ENCODE data around the gene SSBP3.
"Not testable (repeated sequence)": the region's sequence is repeated elsewhere in the genome, so short reads cannot be mapped to it uniquely, and the experiment has no call there.

The SSBP3 gene

DNA sequence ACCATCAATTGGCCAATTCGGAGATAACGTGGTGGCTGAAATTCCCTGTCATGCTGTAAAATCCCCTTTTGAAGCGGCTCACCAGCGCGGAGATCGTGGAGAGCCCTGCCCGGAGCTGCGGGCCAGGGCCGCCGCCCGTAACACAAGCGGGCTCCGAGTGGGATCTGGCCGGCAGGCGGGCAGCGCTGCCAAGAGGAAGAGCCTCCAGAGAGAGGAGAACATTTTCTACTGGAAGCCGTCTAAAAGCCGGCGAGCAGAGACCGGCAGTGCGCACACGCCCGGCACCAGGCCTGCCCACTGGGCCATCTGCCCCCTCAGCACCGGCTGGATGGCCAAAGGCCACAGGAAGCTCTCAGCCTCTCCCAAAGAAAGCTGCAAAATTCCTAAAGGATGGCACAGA, 15.5 kb downstream of the SSBP3 start:
- TF ChIP-seq, protein P1, sequence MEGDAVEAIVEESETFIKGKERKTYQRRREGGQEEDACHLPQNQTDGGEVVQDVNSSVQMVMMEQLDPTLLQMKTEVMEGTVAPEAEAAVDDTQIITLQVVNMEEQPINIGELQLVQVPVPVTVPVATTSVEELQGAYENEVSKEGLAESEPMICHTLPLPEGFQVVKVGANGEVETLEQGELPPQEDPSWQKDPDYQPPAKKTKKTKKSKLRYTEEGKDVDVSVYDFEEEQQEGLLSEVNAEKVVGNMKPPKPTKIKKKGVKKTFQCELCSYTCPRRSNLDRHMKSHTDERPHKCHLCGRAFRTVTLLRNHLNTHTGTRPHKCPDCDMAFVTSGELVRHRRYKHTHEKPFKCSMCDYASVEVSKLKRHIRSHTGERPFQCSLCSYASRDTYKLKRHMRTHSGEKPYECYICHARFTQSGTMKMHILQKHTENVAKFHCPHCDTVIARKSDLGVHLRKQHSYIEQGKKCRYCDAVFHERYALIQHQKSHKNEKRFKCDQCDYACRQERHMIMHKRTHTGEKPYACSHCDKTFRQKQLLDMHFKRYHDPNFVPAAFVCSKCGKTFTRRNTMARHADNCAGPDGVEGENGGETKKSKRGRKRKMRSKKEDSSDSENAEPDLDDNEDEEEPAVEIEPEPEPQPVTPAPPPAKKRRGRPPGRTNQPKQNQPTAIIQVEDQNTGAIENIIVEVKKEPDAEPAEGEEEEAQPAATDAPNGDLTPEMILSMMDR (IDR thresholded peaks at IDR 0.05; ENCODE audit: extremely low read depth, insufficient read depth, missing control alignments) = no peak
- no peak for DNase-seq (ENCODE audit: low spot score)
- in situ Hi-C loops (cut with MboI; ENCODE audit: low pct_unique_long_range_greater_than_20kb, low sequenced_read_pairs, unreplicated experiment) = no loop called here

DNA sequence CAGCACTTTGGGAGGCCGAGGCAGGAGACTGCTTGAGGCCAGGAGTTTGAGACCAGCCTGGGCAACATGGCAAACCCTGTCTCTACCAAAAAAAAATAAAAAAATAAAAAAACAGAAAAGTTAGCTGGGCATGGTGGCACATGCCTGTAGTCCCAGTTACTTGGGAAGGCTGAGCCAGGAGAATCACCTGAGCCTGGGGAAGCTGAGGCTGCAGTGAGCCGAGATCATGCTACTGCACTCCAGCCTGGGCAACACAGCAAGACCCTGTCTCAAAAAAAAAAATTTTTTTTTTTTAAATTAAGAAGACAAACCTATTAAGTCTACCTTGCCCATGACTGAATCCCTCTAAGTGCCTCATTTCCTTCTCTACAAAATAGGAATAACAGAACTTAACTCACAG, 16.6 kb downstream of the SSBP3 start:
- in situ Hi-C loops (cut with MboI; ENCODE audit: low pct_unique_long_range_greater_than_20kb, low sequenced_read_pairs, unreplicated experiment); DNase-seq (ENCODE audit: low spot score): not testable (repeated sequence)

DNA sequence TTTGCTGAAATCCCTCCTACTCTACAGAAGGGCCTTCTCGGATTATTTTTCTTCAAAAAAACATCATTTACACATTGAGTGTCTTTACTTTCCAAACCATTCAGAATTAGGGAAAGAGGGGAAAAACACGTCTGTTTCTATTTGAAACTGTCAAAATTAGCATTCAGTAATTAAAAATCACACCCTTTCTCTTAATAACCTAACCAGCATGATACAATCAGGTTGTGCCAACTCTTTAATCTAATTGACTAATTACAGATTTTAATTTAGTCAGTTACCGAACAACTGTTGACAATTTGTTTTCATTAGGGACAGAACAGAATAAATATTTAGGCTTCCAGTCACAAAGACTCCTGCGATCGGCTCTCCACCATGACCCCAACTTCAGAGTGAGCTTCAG, 18.8 kb downstream of the SSBP3 start:
- TF ChIP-seq, protein P1 (IDR thresholded peaks at IDR 0.05; ENCODE audit: extremely low read depth, insufficient read depth, missing control alignments) = no peak
- no peak for DNase-seq (ENCODE audit: low spot score)
- in situ Hi-C loops (cut with MboI; ENCODE audit: low pct_unique_long_range_greater_than_20kb, low sequenced_read_pairs, unreplicated experiment) = no loop called here

DNA sequence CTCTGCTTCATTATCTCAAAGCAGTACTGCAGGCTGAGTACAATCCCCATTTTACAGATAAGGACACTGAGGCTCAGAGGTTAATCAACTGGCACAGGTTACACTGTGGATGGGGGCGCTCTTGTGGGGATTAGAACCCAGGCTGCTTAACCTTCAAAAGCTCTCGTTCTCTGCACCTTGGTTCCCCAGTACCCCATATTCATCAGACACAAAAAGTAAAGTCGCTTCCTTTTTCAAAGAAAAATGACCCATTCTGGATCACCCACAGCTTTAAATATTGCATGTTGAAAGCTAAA, 20.5 kb downstream of the SSBP3 start:
- DNase-seq (ENCODE audit: low spot score) = no peak
- in situ Hi-C loops (cut with MboI; ENCODE audit: low pct_unique_long_range_greater_than_20kb, low sequenced_read_pairs, unreplicated experiment) = no loop called here
- TF ChIP-seq, protein P1 (IDR thresholded peaks at IDR 0.05; ENCODE audit: extremely low read depth, insufficient read depth, missing control alignments) = peak; percentile 9

DNA sequence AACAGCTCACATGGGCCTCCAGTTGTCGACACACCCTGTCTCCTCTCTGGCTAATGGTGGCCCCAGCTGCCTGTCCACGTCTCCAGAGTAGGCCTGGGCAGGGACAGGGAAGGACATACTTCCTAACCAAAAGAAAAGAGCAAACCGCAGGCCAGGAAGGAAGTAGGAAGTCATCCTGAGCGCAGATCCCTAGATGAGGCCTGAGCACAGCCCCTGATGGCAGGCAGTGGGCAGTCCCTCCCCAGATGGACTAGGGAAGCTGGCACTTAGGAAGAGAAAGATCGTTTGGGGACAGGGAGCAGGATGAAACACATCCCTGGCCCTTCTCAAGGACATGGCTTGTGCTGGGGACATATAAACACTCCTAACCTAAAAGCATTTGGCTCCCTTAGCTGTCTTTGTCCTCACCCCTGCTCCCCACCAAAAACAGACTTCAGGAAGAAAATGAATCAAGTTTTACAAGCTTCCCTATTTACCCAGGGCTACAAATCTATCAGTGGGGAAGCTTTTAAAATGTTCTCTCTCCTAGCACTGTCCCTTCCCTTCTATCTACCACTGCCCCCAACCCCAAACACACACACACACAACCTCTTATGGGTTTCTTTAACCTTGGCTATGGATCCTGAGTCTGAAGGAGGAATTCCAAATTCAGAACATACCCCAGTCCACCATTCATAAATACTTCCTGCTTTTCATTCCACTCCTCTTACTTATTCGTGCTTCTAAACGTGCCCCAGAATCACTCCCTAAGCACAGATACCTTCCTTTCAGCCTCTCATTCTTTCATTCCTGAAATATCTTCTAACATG, 21.1 kb downstream of the SSBP3 start:
- in situ Hi-C loops (cut with MboI; ENCODE audit: low pct_unique_long_range_greater_than_20kb, low sequenced_read_pairs, unreplicated experiment) = no loop called here
- DNase-seq (ENCODE audit: low spot score) = no peak
- TF ChIP-seq, protein P1 (IDR thresholded peaks at IDR 0.05; ENCODE audit: extremely low read depth, insufficient read depth, missing control alignments) = no peak

DNA sequence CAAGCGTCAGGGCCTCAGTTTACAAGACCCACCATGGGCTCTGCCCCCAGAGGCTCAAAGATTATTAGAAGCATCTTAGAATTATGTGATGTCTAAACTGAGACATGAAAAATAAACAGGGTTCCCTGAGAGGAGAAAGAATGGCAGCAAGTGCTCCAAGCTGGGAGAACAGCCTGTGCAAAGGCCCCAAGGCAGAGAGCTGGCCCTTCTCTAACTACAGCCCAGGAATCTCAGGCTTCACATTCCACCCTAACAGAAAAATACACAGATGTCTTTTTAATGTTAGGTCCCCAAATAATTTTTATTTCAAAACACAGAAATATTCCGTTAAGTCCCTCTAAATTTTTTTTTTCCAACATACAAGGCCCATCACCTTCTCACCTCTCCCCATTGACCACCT, 21.7 kb downstream of the SSBP3 start:
- TF ChIP-seq, protein P1 (IDR thresholded peaks at IDR 0.05; ENCODE audit: extremely low read depth, insufficient read depth, missing control alignments) = no peak
- in situ Hi-C loops (cut with MboI; ENCODE audit: low pct_unique_long_range_greater_than_20kb, low sequenced_read_pairs, unreplicated experiment) = no loop called here
- DNase-seq (ENCODE audit: low spot score) = no peak

DNA sequence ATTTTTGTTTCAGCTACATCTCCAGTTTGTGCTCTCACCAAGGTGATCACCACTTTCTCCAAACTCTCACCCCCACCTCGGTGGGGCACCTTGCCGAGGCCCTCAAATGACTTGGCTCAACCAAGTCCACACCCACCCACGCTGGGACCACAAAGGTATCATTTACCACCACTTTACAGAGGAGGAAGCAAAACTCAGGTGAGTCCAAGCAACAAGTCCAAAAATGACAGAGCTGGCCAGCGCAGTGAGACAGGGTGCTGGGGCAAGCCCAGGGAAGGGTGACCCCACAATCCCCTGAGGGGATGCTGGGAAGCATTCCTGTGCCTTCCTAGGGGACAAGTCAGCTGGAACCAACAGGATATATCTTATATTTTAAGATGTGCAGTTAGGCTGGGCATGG, 24.7 kb downstream of the SSBP3 start:
- peak; percentile 36 for DNase-seq (ENCODE audit: low spot score)
- TF ChIP-seq, protein P1 (IDR thresholded peaks at IDR 0.05; ENCODE audit: extremely low read depth, insufficient read depth, missing control alignments) = no peak
- in situ Hi-C loops (cut with MboI; ENCODE audit: low pct_unique_long_range_greater_than_20kb, low sequenced_read_pairs, unreplicated experiment) = no loop called here

Measured in GM13977 (cell line).